Testis (tissue), 2 donors: ENCODE measurements around the gene BAG2.

Source experiments
- POLR2A ChIP-seq: fragments of 450-650 bp; IDR thresholded peaks from one replicate; pipeline ENCODE4 v1.6.1; 2017; ENCODE audit warnings: antibody characterized with exemption, mild to moderate bottlenecking, moderate library complexity
- TF ChIP-seq, protein P1 (sequence below), 3 experiments: fragments of 450-650 bp in 2 of 3; fragments of 200-600 bp in 1 of 3; sonication (generic) in 1 of 3; IDR thresholded peaks; one replicate each; pipeline ENCODE4 v1.5.1; 2016 to 2019; ENCODE audit warnings: antibody characterized with exemption in 3 of 3, mild to moderate bottlenecking in 2 of 3, moderate library complexity in 1 of 3

DNA sequence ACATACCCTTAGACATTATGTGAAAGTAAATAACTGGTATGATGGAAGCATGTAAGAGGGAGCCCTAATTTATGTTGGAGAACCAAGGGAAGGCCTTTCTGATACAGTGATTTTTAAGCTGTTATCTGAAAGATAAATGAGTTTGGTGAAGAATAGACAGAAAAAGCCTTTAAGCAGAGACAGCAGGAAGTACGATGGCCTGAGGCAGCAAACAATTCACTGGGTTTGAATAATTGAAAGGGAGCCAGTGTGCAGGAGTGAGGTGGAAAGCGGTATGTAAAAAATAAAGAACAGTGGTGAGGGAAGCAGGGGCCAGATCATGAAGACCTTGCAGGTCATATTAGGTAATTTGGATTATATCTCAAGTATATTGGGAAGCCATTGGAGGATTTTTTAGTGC, 54.1 kb downstream of the BAG2 start:
- TF ChIP-seq POLR2A: no peak
- TF ChIP-seq, protein P1, sequence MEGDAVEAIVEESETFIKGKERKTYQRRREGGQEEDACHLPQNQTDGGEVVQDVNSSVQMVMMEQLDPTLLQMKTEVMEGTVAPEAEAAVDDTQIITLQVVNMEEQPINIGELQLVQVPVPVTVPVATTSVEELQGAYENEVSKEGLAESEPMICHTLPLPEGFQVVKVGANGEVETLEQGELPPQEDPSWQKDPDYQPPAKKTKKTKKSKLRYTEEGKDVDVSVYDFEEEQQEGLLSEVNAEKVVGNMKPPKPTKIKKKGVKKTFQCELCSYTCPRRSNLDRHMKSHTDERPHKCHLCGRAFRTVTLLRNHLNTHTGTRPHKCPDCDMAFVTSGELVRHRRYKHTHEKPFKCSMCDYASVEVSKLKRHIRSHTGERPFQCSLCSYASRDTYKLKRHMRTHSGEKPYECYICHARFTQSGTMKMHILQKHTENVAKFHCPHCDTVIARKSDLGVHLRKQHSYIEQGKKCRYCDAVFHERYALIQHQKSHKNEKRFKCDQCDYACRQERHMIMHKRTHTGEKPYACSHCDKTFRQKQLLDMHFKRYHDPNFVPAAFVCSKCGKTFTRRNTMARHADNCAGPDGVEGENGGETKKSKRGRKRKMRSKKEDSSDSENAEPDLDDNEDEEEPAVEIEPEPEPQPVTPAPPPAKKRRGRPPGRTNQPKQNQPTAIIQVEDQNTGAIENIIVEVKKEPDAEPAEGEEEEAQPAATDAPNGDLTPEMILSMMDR (IDR thresholded peaks at IDR 0.05): no peak
